GM12878 (cell line): ENCODE data around the gene GALNT18. TPM values are rescaled to one million over a fixed set of nuclear protein-coding genes. Genes with fewer than 3 reads are reported as not detected.
A peak's percentile ranks its signal among the peaks of the same experiment; 100 is the strongest.

Source experiments
- ATAC-seq: fragments of 200-7000 bp; cut with Tn5 transposase; 3 replicates; pipeline ENCODE4 v1.9.1; 2020; ENCODE audit warnings: mild to moderate bottlenecking, moderate library complexity
- BruUV-seq: library from RNA; stranded (reverse); fragments of 400-500 nt; replicated peaks from 2 replicates; lab custom pipeline; 2021; lab: Mats Ljungman, UMichigan
- CTCF ChIA-PET: fragments of 300-600 bp; sonication (Branson Sonifier 250); formaldehyde crosslinking; extraction: SDS; loops from one replicate; lab custom pipeline; 2021; ENCODE audit warnings: inconsistent platforms; lab: Yijun Ruan, JAX
- POLR2A ChIA-PET: fragments of 350-600 bp; formaldehyde crosslinking; extraction: SDS; loops from one replicate; lab custom pipeline; 2021; ENCODE audit warnings: inconsistent platforms; lab: Charles Lee
- RAD21 ChIA-PET: fragments of 300-600 bp; sonication (Branson Sonifier 250); formaldehyde crosslinking; loops from one replicate; lab custom pipeline; 2023; ENCODE audit warnings: antibody characterized with exemption; ENCODE audit not compliant: unreplicated experiment; lab: Charles Lee
- SMC1A ChIA-PET: fragments of 300-600 bp; sonication (Branson Sonifier 250); formaldehyde crosslinking; loops from one replicate; lab custom pipeline; 2023; ENCODE audit not compliant: unreplicated experiment, uncharacterized antibody; lab: Charles Lee
- DNase-seq: peaks from one replicate; pipeline ENCODE4 v3.0.0-alpha.2; 2011; ENCODE audit warnings: low read depth, low spot score
- FAIRE-seq: peaks from 3 replicates; lab custom pipeline; 2011; peaks lifted over from hg19 to GRCh38; lab: Jason Lieb, UNC
- H2AFZ ChIP-seq: 2 replicates; pipeline ENCODE4 v1.6.0; 2011; ENCODE audit warnings: low read depth, low read length, control low read depth; ENCODE audit not compliant: control insufficient read depth
- H3K27ac ChIP-seq: 2 replicates; pipeline ENCODE4 v1.5.1; 2011; ENCODE audit warnings: control low read depth; ENCODE audit not compliant: control insufficient read depth, insufficient read depth
- H3K27me3 ChIP-seq, 2 experiments: replicated peaks in 1 of 2; 2 replicates each; pipeline versions ENCODE4 v1.6.0 to v1.6.1; 2011; ENCODE audit warnings: low read length in 1 of 2; ENCODE audit not compliant: control insufficient read depth in 2 of 2, insufficient read depth in 2 of 2
- H3K36me3 ChIP-seq, 2 experiments: 2 replicates each; pipeline ENCODE4 v1.5.1; 2011; ENCODE audit warnings: low read length in 1 of 2; ENCODE audit not compliant: control insufficient read depth in 2 of 2, insufficient read depth in 2 of 2
- H3K4me1 ChIP-seq: 2 replicates; pipeline ENCODE4 v1.6.1; 2011; ENCODE audit warnings: mild to moderate bottlenecking, low read length, moderate library complexity, mixed read lengths; ENCODE audit not compliant: control insufficient read depth, insufficient read depth
- H3K4me2 ChIP-seq: 2 replicates; pipeline ENCODE4 v1.6.0; 2011; ENCODE audit warnings: control low read depth; ENCODE audit not compliant: control insufficient read depth, insufficient read depth
- H3K4me3 ChIP-seq: fragments of 200-600 bp; sonication (generic); 2 replicates; pipeline ENCODE4 v1.5.1; 2016
- H3K79me2 ChIP-seq: 2 replicates; pipeline ENCODE4 v1.6.0; 2011; ENCODE audit warnings: low read length; ENCODE audit not compliant: control insufficient read depth, insufficient read depth
- H3K9ac ChIP-seq: 2 replicates; pipeline ENCODE4 v1.8.0; 2011; ENCODE audit warnings: low read length, control low read depth, mixed read lengths; ENCODE audit not compliant: control insufficient read depth, insufficient read depth
- H3K9me3 ChIP-seq: replicated peaks from 3 replicates; pipeline ENCODE4 v1.5.1; 2011; ENCODE audit warnings: mild to moderate bottlenecking, low read length; ENCODE audit not compliant: control insufficient read depth, insufficient read depth
- H4K20me1 ChIP-seq: 2 replicates; pipeline ENCODE4 v1.6.0; 2011; ENCODE audit not compliant: control insufficient read depth, insufficient read depth
- BACH1 ChIP-seq: fragments of 450-650 bp; IDR thresholded peaks from 2 replicates; pipeline ENCODE4 v1.6.1; 2017; ENCODE audit warnings: mild to moderate bottlenecking, borderline replicate concordance
- BHLHE40 ChIP-seq, 2 experiments: fragments of 450-650 bp in 1 of 2; IDR thresholded peaks; 2 replicates each; pipeline ENCODE4 v1.6.1; 2011 to 2017; ENCODE audit warnings: low read depth in 2 of 2, borderline replicate concordance in 1 of 2, improper control_type of control experiment in 1 of 2, low read length in 1 of 2, mild to moderate bottlenecking in 1 of 2
- BMI1 ChIP-seq: fragments of 450-650 bp; IDR thresholded peaks from 2 replicates; pipeline ENCODE4 v1.6.1; 2016; ENCODE audit warnings: mild to moderate bottlenecking, moderate library complexity, borderline replicate concordance
- CTCF ChIP-seq, 3 experiments: IDR thresholded peaks in 2 of 3; conservative IDR thresholded peaks in 1 of 3; 2 replicates each; pipeline ENCODE4 v1.5.1; 2011; ENCODE audit warnings: low read depth in 3 of 3, low read length in 3 of 3, mild to moderate bottlenecking in 3 of 3, control low read depth in 2 of 3, moderate library complexity in 2 of 3, inconsistent platforms in 1 of 3, mixed read lengths in 1 of 3; ENCODE audit not compliant: control insufficient read depth in 2 of 3, insufficient read depth in 1 of 3; ENCODE audit errors: extremely low read depth in 1 of 3
- EGR1 ChIP-seq, 2 experiments: IDR thresholded peaks; 1 replicate in 1 of 2; 2 replicates in 1 of 2; pipeline ENCODE4 v1.6.1; 2011 to 2012; ENCODE audit warnings: low read depth in 2 of 2, low read length in 2 of 2, borderline replicate concordance in 1 of 2, mild to moderate bottlenecking in 1 of 2, moderate library complexity in 1 of 2
- FOXK2 ChIP-seq: fragments of 450-650 bp; IDR thresholded peaks from 2 replicates; pipeline ENCODE4 v1.6.1; 2017; ENCODE audit warnings: mild to moderate bottlenecking, moderate library complexity
- GATAD2B ChIP-seq: fragments of 450-650 bp; conservative IDR thresholded peaks from 2 replicates; pipeline ENCODE4 v1.6.1; 2017; ENCODE audit warnings: low read depth, mild to moderate bottlenecking, moderate library complexity
- HDAC2 ChIP-seq: fragments of 200-600 bp; sonication (generic); IDR thresholded peaks from 2 replicates; pipeline ENCODE4 v1.6.1; 2017
- HDAC6 ChIP-seq: fragments of 200-600 bp; sonication (generic); IDR thresholded peaks from one replicate; pipeline ENCODE4 v1.8.0; 2017; ENCODE audit warnings: antibody characterized with exemption; ENCODE audit not compliant: unreplicated experiment
- MYC ChIP-seq: IDR thresholded peaks from 2 replicates; pipeline ENCODE4 v1.6.1; 2011; ENCODE audit warnings: mild to moderate bottlenecking, low read length, moderate library complexity, inconsistent platforms; ENCODE audit not compliant: insufficient read depth, insufficient replicate concordance, insufficient read length, severe bottlenecking
- RAD21 ChIP-seq: IDR thresholded peaks from 2 replicates; pipeline ENCODE4 v1.6.1; 2011; ENCODE audit warnings: mild to moderate bottlenecking, low read depth, low read length, moderate library complexity; ENCODE audit not compliant: insufficient read depth
- RAD51 ChIP-seq: fragments of 450-650 bp; IDR thresholded peaks from 2 replicates; pipeline ENCODE4 v1.6.1; 2016; ENCODE audit warnings: moderate library complexity, mild to moderate bottlenecking, inconsistent platforms
- RELA ChIP-seq: fragments of 450-650 bp; IDR thresholded peaks from 2 replicates; pipeline ENCODE4 v1.8.0; 2014; ENCODE audit warnings: borderline replicate concordance; ENCODE audit not compliant: partially characterized antibody
- RFX5 ChIP-seq: IDR thresholded peaks from 2 replicates; pipeline ENCODE4 v1.6.1; 2011; ENCODE audit warnings: low read depth, low read length, improper control_type of control experiment
- RUNX3 ChIP-seq: IDR thresholded peaks from 2 replicates; pipeline ENCODE4 v1.6.1; 2012; ENCODE audit warnings: low read length, inconsistent platforms
- SMAD1 ChIP-seq: fragments of 450-650 bp; IDR thresholded peaks from 2 replicates; pipeline ENCODE4 v1.6.1; 2018; ENCODE audit warnings: mild to moderate bottlenecking, low read depth; ENCODE audit not compliant: partially characterized antibody
- ZNF274 ChIP-seq: IDR thresholded peaks from one replicate; pipeline ENCODE4 v1.8.0; 2011; ENCODE audit not compliant: insufficient read length, insufficient read depth
- ZNF622 ChIP-seq: fragments of 450-650 bp; IDR thresholded peaks from 2 replicates; pipeline ENCODE4 v1.6.1; 2017; ENCODE audit warnings: mild to moderate bottlenecking, inconsistent platforms
- WGBS: methylation state at CpG from one replicate; pipeline ENCODE4 v1.1.6; 2016; ENCODE audit warnings: low lambda C conversion rate; ENCODE audit not compliant: insufficient replicate concordance, insufficient coverage; ENCODE audit errors: missing lambda C conversion rate; 5-methylcytosine and 5-hydroxymethylcytosine counted together
- in situ Hi-C: fragments of 300-500 bp; cut with MboI; formaldehyde crosslinking; loops from 9 replicates; pipeline ENCODE4 v1.14.3; 2018; ENCODE audit warnings: mixed read lengths
- intact Hi-C: fragments of 100-400 bp; cut with micrococcal nuclease; formaldehyde crosslinking; loops from one replicate; pipeline ENCODE4 v1.14.2; 2022; ENCODE audit not compliant: unreplicated experiment
- polyA plus RNA-seq, 11 experiments: library from polyadenylated mRNA; depleted of rRNA in 4 of 11; unstranded in 6 of 11; stranded (reverse) in 5 of 11; fragments of >200 nt; fragmentation: Nextera tagmentation in 4 of 11; fragmentation: Illumina TruSeq in 1 of 11; extraction: Ambion mirVana in 4 of 11; extraction: Trizol in 1 of 11; gene quantifications; 1 replicate in 1 of 11; 2 replicates in 10 of 11; pipeline versions ENCODE4 v1.2.1 to v1.2.3, GENCODE V29; 2011 to 2016; ENCODE audit warnings: inconsistent platforms in 2 of 11, missing spikeins in 2 of 11, low read depth in 1 of 11
- total RNA-seq, 4 experiments: library from RNA; depleted of rRNA in 3 of 4; stranded (reverse); fragments of >200 nt in 3 of 4; fragmentation: Illumina TruSeq in 1 of 4; extraction: Trizol in 1 of 4; gene quantifications; 2 replicates each; pipeline versions ENCODE4 v1.2.1 to v1.2.3, GENCODE V29; 2013 to 2021
- TF ChIP-seq, protein P1 (sequence below): IDR thresholded peaks from 2 replicates; pipeline ENCODE4 v1.6.1; 2011; ENCODE audit warnings: low read depth, low read length, improper control_type of control experiment, borderline replicate concordance
- TF ChIP-seq, protein P2 (sequence below): IDR thresholded peaks from 2 replicates; pipeline ENCODE4 v1.6.1; 2012; ENCODE audit warnings: low read depth, low read length, improper control_type of control experiment

The GALNT18 gene
- total and polyA plus RNA-seq, 10 of the 15 experiments (the other 5 are each of a cell fraction or from before 2014, with no cell fraction given): 1.2 to 14.2 (median 6.3) TPM

- Histone ChIP-seq H3K4me1 (no peaks in the 10 kb centered on the region; the same call in 1 of the 2 replicates), H3K4me3 (peak overlapping the region; percentile 88), H3K79me2 (peaks cover 54% of the 10 kb centered on the region), H3K36me3 (no peaks in the 10 kb centered on the region), H2AFZ (peak overlapping the region; percentile 86), H4K20me1 (no peaks in the 10 kb centered on the region), H3K27ac (peak overlapping the region; percentile 41), H3K4me2 (peak overlapping the region; percentile 88), H3K27me3 (no peaks in the 10 kb centered on the region; a peak in 1 of 4 replicates), H3K9me3 (no peaks in the 10 kb centered on the region), H3K9ac (peak overlapping the region; percentile 65)
- ChIA-PET SMC1A (interaction anchor here (0.7 to 2.3 kb wide), 5 partner anchors 41 to 585 kb away, joined by 3 to 5 read pairs (median 4); no protein-coding TSS in a partner anchor), CTCF (interaction anchor here (0.7 to 2.6 kb wide), 7 partner anchors 12 to 593 kb away, joined by 3 to 10 read pairs (median 3); no protein-coding TSS in a partner anchor), RAD21 (interaction anchor here (1.0 to 1.7 kb wide), 8 partner anchors 41 to 593 kb away, joined by 3 to 8 read pairs (median 4); no protein-coding TSS in a partner anchor), POLR2A (interaction anchor here (1.1 to 1.4 kb wide), 2 partner anchors 41 to 812 kb away, joined by 3 to 4 read pairs; partner anchors contain the start of gene EIF4G2)
- under 1% methylated on average over 55 of the region's 55 CpGs for WGBS
- no TSS peak for BruUV-seq
- intact Hi-C loops: loop anchor here (5.0 kb wide), 1 partner anchor 166 kb away; no protein-coding TSS in a partner anchor
- in situ Hi-C loops: no loop called here
- no peak for DNase-seq
- ATAC-seq: peak; percentile 56
- FAIRE-seq: no peak
- TF ChIP-seq RAD21 (no peak), EGR1 (IDR thresholded peaks at IDR 0.05; ENCODE audit: borderline replicate concordance in 1 of 2, low read depth in 2 of 2, low read length in 2 of 2) (no peak), RAD51 (peak; percentile 52), SMAD1 (no peak), RELA (no peak), RUNX3 (0 out of 2 replicates have a peak, but pooled peaks have one; percentile 16), HDAC2 (peak; percentile 74; the same call in 1 of the 2 replicates), ZNF622 (no peak), BMI1 (no peak), HDAC6 (peak; percentile 98), GATAD2B (0 out of 2 replicates have a peak, but pooled peaks have one; percentile 2), RFX5 (no peak), BHLHE40 (IDR thresholded peaks at IDR 0.05; ENCODE audit: borderline replicate concordance in 1 of 2, low read depth in 2 of 2, low read length in 1 of 2) (peak; percentile 96 to 98), CTCF (IDR thresholded peaks at IDR 0.05 in 2 of 3, conservative IDR thresholded peaks at IDR 0.05 in 1 of 3; ENCODE audit: control insufficient read depth in 2 of 3, extremely low read depth in 1 of 3, insufficient read depth in 1 of 3, low read depth in 3 of 3, low read length in 3 of 3) (peak in 1 of 3 experiments; percentile 43; a peak in 3 of 6 replicates), ZNF274 (no peak), FOXK2 (no peak), MYC (peak; percentile 97), BACH1 (peak; percentile 22; the same call in 1 of the 2 replicates)
- TF ChIP-seq, protein P1, sequence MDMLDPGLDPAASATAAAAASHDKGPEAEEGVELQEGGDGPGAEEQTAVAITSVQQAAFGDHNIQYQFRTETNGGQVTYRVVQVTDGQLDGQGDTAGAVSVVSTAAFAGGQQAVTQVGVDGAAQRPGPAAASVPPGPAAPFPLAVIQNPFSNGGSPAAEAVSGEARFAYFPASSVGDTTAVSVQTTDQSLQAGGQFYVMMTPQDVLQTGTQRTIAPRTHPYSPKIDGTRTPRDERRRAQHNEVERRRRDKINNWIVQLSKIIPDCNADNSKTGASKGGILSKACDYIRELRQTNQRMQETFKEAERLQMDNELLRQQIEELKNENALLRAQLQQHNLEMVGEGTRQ: no peak
- TF ChIP-seq, protein P2, sequence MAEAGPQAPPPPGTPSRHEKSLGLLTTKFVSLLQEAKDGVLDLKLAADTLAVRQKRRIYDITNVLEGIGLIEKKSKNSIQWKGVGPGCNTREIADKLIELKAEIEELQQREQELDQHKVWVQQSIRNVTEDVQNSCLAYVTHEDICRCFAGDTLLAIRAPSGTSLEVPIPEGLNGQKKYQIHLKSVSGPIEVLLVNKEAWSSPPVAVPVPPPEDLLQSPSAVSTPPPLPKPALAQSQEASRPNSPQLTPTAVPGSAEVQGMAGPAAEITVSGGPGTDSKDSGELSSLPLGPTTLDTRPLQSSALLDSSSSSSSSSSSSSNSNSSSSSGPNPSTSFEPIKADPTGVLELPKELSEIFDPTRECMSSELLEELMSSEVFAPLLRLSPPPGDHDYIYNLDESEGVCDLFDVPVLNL: no peak
These were observed 758 bp downstream of the GALNT18 start for GRCh38 chr11:11620921-11621572.
